H1 (cell line): Measurements from ENCODE around the gene DENND2D. TPM values are rescaled to one million over a fixed set of nuclear protein-coding genes. Genes with fewer than 3 reads are reported as not detected.

Experiments
- CTCF ChIA-PET: fragments of 300-600 bp; sonication (Branson Sonifier 250); formaldehyde crosslinking; loops from one replicate; lab custom pipeline; 2021; ENCODE audit not compliant: partially characterized antibody; lab: Charles Lee
- POLR2A ChIA-PET: fragments of 300-600 bp; sonication (Branson Sonifier 250); formaldehyde crosslinking; loops from one replicate; lab custom pipeline; 2021; ENCODE audit warnings: inconsistent platforms; ENCODE audit not compliant: partially characterized antibody; lab: Charles Lee
- DNase-seq, 2 experiments: peaks; one replicate each; pipeline versions ENCODE4 v3.0.0 to v3.0.0-alpha.2; 2010 to 2022; ENCODE audit warnings: low spot score in 2 of 2, low read depth in 1 of 2, mixed read lengths in 1 of 2
- FAIRE-seq: peaks from 2 replicates; lab custom pipeline; 2011; peaks lifted over from hg19 to GRCh38; lab: Jason Lieb, UNC
- H2AFZ ChIP-seq: 2 replicates; pipeline ENCODE4 v1.8.1; 2012; ENCODE audit warnings: low read length, inconsistent platforms
- H2AK5ac ChIP-seq: 2 replicates; pipeline ENCODE4 v1.6.1; 2013; ENCODE audit warnings: low read depth, low read length
- H2BK120ac ChIP-seq: replicated peaks from 2 replicates; pipeline ENCODE3; 2013; ENCODE audit warnings: low read depth, low read length, inconsistent platforms
- H2BK12ac ChIP-seq: 2 replicates; pipeline ENCODE4 v1.6.1; 2013; ENCODE audit warnings: low read depth, low read length
- H2BK15ac ChIP-seq: 2 replicates; pipeline ENCODE4 v1.6.1; 2013; ENCODE audit warnings: low read length
- H2BK20ac ChIP-seq: 2 replicates; pipeline ENCODE4 v1.6.1; 2013; ENCODE audit warnings: low read length
- H2BK5ac ChIP-seq: 2 replicates; pipeline ENCODE4 v1.6.1; 2013; ENCODE audit warnings: low read depth, low read length
- H3K14ac ChIP-seq: 2 replicates; pipeline ENCODE4 v1.6.1; 2013; ENCODE audit warnings: inconsistent platforms; ENCODE audit not compliant: insufficient read length
- H3K18ac ChIP-seq: 2 replicates; pipeline ENCODE4 v1.6.1; 2013; ENCODE audit warnings: low read length; ENCODE audit errors: extremely low read depth
- H3K23ac ChIP-seq: 2 replicates; pipeline ENCODE4 v1.6.1; 2013; ENCODE audit warnings: inconsistent platforms; ENCODE audit not compliant: insufficient read length
- H3K23me2 ChIP-seq: 2 replicates; pipeline ENCODE4 v1.6.1; 2013; ENCODE audit warnings: low read depth, low read length
- H3K27ac ChIP-seq: 2 replicates; pipeline ENCODE4 v1.6.1; 2011; ENCODE audit warnings: low read depth, low read length, inconsistent platforms
- H3K27me3 ChIP-seq, 4 experiments: replicated peaks in 1 of 4; 1 replicate in 1 of 4; 2 replicates in 3 of 4; pipeline versions ENCODE4 v1.6.1 to v1.8.1; 2011 to 2013; ENCODE audit warnings: low read length in 3 of 4, mild to moderate bottlenecking in 3 of 4, inconsistent platforms in 2 of 4, mixed read lengths in 2 of 4, moderate library complexity in 1 of 4; ENCODE audit not compliant: control insufficient read depth in 3 of 4, insufficient read depth in 3 of 4; ENCODE audit errors: extremely low read depth in 1 of 4
- H3K36me3 ChIP-seq, 4 experiments: 2 replicates each; pipeline versions ENCODE4 v1.6.1 to v1.8.1; 2011 to 2013; ENCODE audit warnings: mild to moderate bottlenecking in 4 of 4, low read length in 3 of 4, moderate library complexity in 2 of 4, control low read depth in 1 of 4, inconsistent platforms in 1 of 4; ENCODE audit not compliant: insufficient read depth in 4 of 4, control insufficient read depth in 2 of 4
- H3K4ac ChIP-seq: replicated peaks from 2 replicates; pipeline ENCODE3; 2013; ENCODE audit warnings: low read length, low read depth, mixed read lengths, inconsistent platforms; ENCODE audit not compliant: insufficient read length
- H3K4me1 ChIP-seq, 4 experiments: replicated peaks in 1 of 4; 1 replicate in 1 of 4; 2 replicates in 3 of 4; pipeline versions ENCODE4 v1.6.1 to v1.8.1; 2011 to 2013; ENCODE audit warnings: low read length in 3 of 4, inconsistent platforms in 2 of 4, mixed read lengths in 1 of 4; ENCODE audit not compliant: insufficient read depth in 4 of 4, control insufficient read depth in 3 of 4
- H3K4me2 ChIP-seq, 2 experiments: 2 replicates each; pipeline versions ENCODE4 v1.6.1 to v1.8.1; 2011 to 2013; ENCODE audit warnings: low read depth in 2 of 2, low read length in 2 of 2, control low read depth in 1 of 2, inconsistent platforms in 1 of 2, mild to moderate bottlenecking in 1 of 2; ENCODE audit not compliant: insufficient read depth in 1 of 2
- H3K4me3 ChIP-seq, 4 experiments: fragments of 200-600, 300-600 bp in 1 of 4; sonication (generic), shearing (Covaris generic), sonication (Bioruptor Twin) in 1 of 4; 2 replicates each; pipeline versions ENCODE4 v1.5.1 to v1.8.1; 2011 to 2016; ENCODE audit warnings: low read length in 4 of 4, low read depth in 3 of 4, control low read depth in 2 of 4, inconsistent platforms in 2 of 4, mild to moderate bottlenecking in 2 of 4, mixed read lengths in 1 of 4, moderate library complexity in 1 of 4; ENCODE audit not compliant: insufficient read depth in 2 of 4; ENCODE audit errors: extremely low read depth in 1 of 4
- H3K56ac ChIP-seq: replicated peaks from 2 replicates; pipeline ENCODE3; 2013; ENCODE audit warnings: low read depth, mild to moderate bottlenecking, mixed read lengths, low read length, inconsistent platforms; ENCODE audit not compliant: insufficient read length
- H3K79me1 ChIP-seq: 2 replicates; pipeline ENCODE4 v1.6.1; 2013; ENCODE audit warnings: low read depth, low read length, control low read depth
- H3K79me2 ChIP-seq, 2 experiments: 2 replicates each; pipeline versions ENCODE4 v1.6.1 to v1.8.1; 2012 to 2013; ENCODE audit warnings: low read length in 2 of 2, mild to moderate bottlenecking in 2 of 2, inconsistent platforms in 1 of 2; ENCODE audit not compliant: insufficient read depth in 2 of 2, control insufficient read depth in 1 of 2
- H3K9ac ChIP-seq, 4 experiments: replicated peaks in 1 of 4; 1 replicate in 1 of 4; 2 replicates in 3 of 4; pipeline versions ENCODE4 v1.6.1 to v1.8.1; 2011 to 2013; ENCODE audit warnings: low read depth in 3 of 4, low read length in 3 of 4, control low read depth in 2 of 4, mild to moderate bottlenecking in 2 of 4, moderate library complexity in 2 of 4, inconsistent platforms in 1 of 4; ENCODE audit errors: extremely low read depth in 1 of 4
- H3K9me3 ChIP-seq, 2 experiments: 2 replicates each; pipeline versions ENCODE4 v1.6.1 to v1.8.1; 2012 to 2013; ENCODE audit warnings: mild to moderate bottlenecking in 2 of 2, moderate library complexity in 2 of 2, control low read depth in 1 of 2, inconsistent platforms in 1 of 2, low read depth in 1 of 2, low read length in 1 of 2, mixed read lengths in 1 of 2; ENCODE audit not compliant: insufficient read depth in 2 of 2
- H4K20me1 ChIP-seq, 2 experiments: replicated peaks in 1 of 2; 2 replicates each; pipeline versions ENCODE3 to v1.8.1; 2011 to 2013; ENCODE audit warnings: inconsistent platforms in 2 of 2, low read length in 2 of 2, mild to moderate bottlenecking in 1 of 2; ENCODE audit not compliant: insufficient read depth in 2 of 2, control insufficient read depth in 1 of 2
- H4K5ac ChIP-seq: 2 replicates; pipeline ENCODE4 v1.6.1; 2013; ENCODE audit warnings: low read length, low read depth, mixed read lengths, inconsistent platforms; ENCODE audit not compliant: insufficient read length
- H4K8ac ChIP-seq: 2 replicates; pipeline ENCODE4 v1.8.0; 2013; ENCODE audit warnings: mild to moderate bottlenecking, moderate library complexity, low read length, inconsistent platforms; ENCODE audit not compliant: insufficient read depth; ENCODE audit errors: extremely low read depth
- H4K91ac ChIP-seq: replicated peaks from 2 replicates; pipeline ENCODE3; 2013; ENCODE audit warnings: low read length, mixed read lengths, inconsistent platforms; ENCODE audit not compliant: insufficient read length
- CBX5 ChIP-seq: fragments of 300-800, 300-1000 bp; sonication (generic); IDR thresholded peaks from 2 replicates; pipeline ENCODE4 v1.7.1; 2016; ENCODE audit warnings: antibody characterized with exemption, low read length, low read depth
- CHD1 ChIP-seq: IDR thresholded peaks from 2 replicates; pipeline ENCODE4 v1.6.1; 2012; ENCODE audit warnings: low read depth, low read length, improper control_type of control experiment
- CREB1 ChIP-seq: IDR thresholded peaks from 2 replicates; pipeline ENCODE4 v1.6.1; 2012; ENCODE audit warnings: inconsistent platforms
- EGR1 ChIP-seq: IDR thresholded peaks from 2 replicates; pipeline ENCODE4 v1.6.1; 2011; ENCODE audit warnings: low read depth, low read length, borderline replicate concordance
- HDAC2 ChIP-seq, 2 experiments: fragments of 300-600 bp in 1 of 2; sonication (generic) in 1 of 2; IDR thresholded peaks; 2 replicates each; pipeline ENCODE4 v1.6.1; 2011 to 2012; ENCODE audit warnings: low read depth in 2 of 2, low read length in 2 of 2, mild to moderate bottlenecking in 2 of 2, moderate library complexity in 2 of 2, borderline replicate concordance in 1 of 2, inconsistent platforms in 1 of 2
- JUN ChIP-seq: IDR thresholded peaks from 2 replicates; pipeline ENCODE4 v1.6.1; 2011; ENCODE audit warnings: low read depth, mild to moderate bottlenecking, improper control_type of control experiment, low read length
- RFX5 ChIP-seq: IDR thresholded peaks from 2 replicates; pipeline ENCODE4 v1.6.1; 2011; ENCODE audit warnings: low read depth, low read length, improper control_type of control experiment, borderline replicate concordance
- RNF2 ChIP-seq: fragments of 200-900, 300-1000 bp; sonication (generic); IDR thresholded peaks from 2 replicates; pipeline ENCODE4 v1.7.1; 2016; ENCODE audit warnings: borderline replicate concordance, low read depth, mild to moderate bottlenecking, antibody characterized with exemption, low read length; ENCODE audit not compliant: poor library complexity, severe bottlenecking; ENCODE audit errors: missing control alignments
- RXRA ChIP-seq: IDR thresholded peaks from 2 replicates; pipeline ENCODE4 v1.6.1; 2011; ENCODE audit warnings: low read depth, mild to moderate bottlenecking, low read length, moderate library complexity; ENCODE audit not compliant: insufficient read depth
- SIRT6 ChIP-seq: IDR thresholded peaks from one replicate; pipeline ENCODE4 v1.7.1; 2012; ENCODE audit warnings: low read length, inconsistent platforms
- SUZ12 ChIP-seq: fragments of 200-600 bp; sonication (generic); IDR thresholded peaks from 2 replicates; pipeline ENCODE4 v1.6.1; 2012; ENCODE audit warnings: mild to moderate bottlenecking, inconsistent platforms, low read length, moderate library complexity, mixed read lengths
- TEAD4 ChIP-seq: IDR thresholded peaks from 2 replicates; pipeline ENCODE4 v1.6.1; 2012; ENCODE audit warnings: low read depth, low read length, inconsistent platforms, mixed read lengths
- YY1 ChIP-seq: IDR thresholded peaks from 2 replicates; pipeline ENCODE4 v1.6.1; 2011; ENCODE audit warnings: low read depth, mild to moderate bottlenecking, low read length
- WGBS, 2 experiments: shearing (Covaris generic) in 1 of 2; methylation state at CpG; one replicate each; pipeline versions ENCODE4 v1.1.6 to v1.1.7; 2013 to 2015; ENCODE audit warnings: low lambda C conversion rate in 2 of 2, mixed read lengths in 2 of 2, inconsistent platforms in 1 of 2, low coverage in 1 of 2, missing lambda C conversion rate in 1 of 2; ENCODE audit not compliant: insufficient replicate concordance in 2 of 2, insufficient coverage in 1 of 2, insufficient read length in 1 of 2; ENCODE audit errors: extremely low coverage in 1 of 2, missing lambda C conversion rate in 1 of 2; 5-methylcytosine and 5-hydroxymethylcytosine counted together
- polyA plus RNA-seq, 7 experiments: library from polyadenylated mRNA; depleted of rRNA in 3 of 7; stranded (reverse) in 5 of 7; unstranded in 2 of 7; fragments of >200 nt in 5 of 7; fragments of 200-250 nt in 2 of 7; gene quantifications; 1 replicate in 5 of 7; 2 replicates in 1 of 7; 4 replicates in 1 of 7; pipeline versions ENCODE4 v1.2.1 to v1.2.3, GENCODE V29; 2011 to 2013; ENCODE audit warnings: missing spikeins in 2 of 7, mixed read lengths in 2 of 7
- total RNA-seq: library from RNA; stranded (reverse); fragmentation: NEBNext Ultra II Directional; extraction: Animal tissue kit (Norgen Biotek cat#: 25700); gene quantifications from 2 replicates; pipeline ENCODE4 v1.2.1, GENCODE V29; 2021

DENND2D gene
- total and polyA plus RNA-seq, 2 of the 8 experiments (the other 6 are each of a cell fraction or from before 2014, with no cell fraction given): 0.58 to 1.6 TPM

DNA sequence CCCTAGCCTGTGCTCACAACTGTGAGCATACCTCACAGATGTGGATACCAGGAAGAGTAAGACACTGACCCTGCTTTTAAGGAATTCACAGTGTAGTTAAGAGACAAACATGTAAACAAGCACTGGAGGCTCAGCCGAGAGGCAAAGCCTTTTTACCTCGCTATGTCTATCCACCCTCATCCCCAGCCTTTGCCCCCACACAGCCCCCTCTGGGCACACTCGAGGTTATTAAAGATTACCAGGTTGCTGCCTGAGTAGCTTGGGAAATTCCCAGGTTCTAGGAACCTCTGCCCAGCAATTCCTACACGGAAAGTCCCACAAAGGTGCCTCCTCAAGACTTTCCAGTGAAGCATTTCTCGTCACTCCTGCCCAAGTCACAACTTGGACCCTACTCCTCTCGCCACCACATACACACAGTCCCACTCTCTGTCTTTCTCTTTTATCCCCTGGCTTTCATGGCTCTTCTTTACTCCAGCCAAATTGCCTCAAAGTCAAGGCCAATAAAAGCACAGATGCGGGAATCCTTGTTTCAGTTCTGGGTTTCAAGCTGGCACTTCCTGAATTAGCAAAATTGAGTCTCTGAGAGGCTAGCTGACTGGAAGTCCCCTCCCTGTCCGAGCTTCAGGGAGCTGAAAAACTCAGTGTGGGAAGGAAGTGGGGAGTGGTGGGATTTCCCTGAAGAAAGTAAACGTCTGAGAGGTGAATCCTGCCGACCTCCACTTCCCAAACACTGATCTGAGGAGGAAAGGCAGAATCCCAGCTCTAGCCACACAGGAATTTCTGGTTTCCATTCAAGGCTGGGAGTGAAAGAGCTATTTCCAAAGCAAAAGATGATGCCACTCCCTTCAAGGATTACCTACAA is 7.6 kb downstream of the DENND2D start:
- no peak overlapping the region for H2BK12ac ChIP-seq
- no peaks in the 10 kb centered on the region for H3K4me1 ChIP-seq
- no peak overlapping the region for H2BK20ac ChIP-seq
- peaks cover 0 to 2% (median 0%) of the 10 kb centered on the region in 4 experiments; a peak in 1 of 8 replicates for H3K36me3 ChIP-seq
- H3K14ac ChIP-seq: no peak overlapping the region
- POLR2A ChIA-PET: no interaction called here
- no peak overlapping the region for H2BK120ac ChIP-seq
- H3K23me2 ChIP-seq: no peaks in the 10 kb centered on the region
- no peak overlapping the region for H3K18ac ChIP-seq
- 83% methylated on average over 10 of the region's 10 CpGs; no CpG with 5 or more reads in 1 of the 2 experiments for WGBS, 2 experiments
- H3K9me3 ChIP-seq: no peaks in the 10 kb centered on the region
- CTCF ChIA-PET: interaction anchor here (1.2 to 1.4 kb wide), 2 partner anchors 26 to 38 kb away, joined by 3 to 4 read pairs; no protein-coding TSS in a partner anchor
- H3K9ac ChIP-seq: no peak overlapping the region
- no peaks in the 10 kb centered on the region for H3K79me1 ChIP-seq
- no peaks in the 10 kb centered on the region for H3K79me2 ChIP-seq
- no peak overlapping the region for H3K56ac ChIP-seq
- H4K5ac ChIP-seq: no peak overlapping the region
- H2AK5ac ChIP-seq: no peak overlapping the region
- no peak overlapping the region for H3K4ac ChIP-seq
- H3K27ac ChIP-seq: no peak overlapping the region
- H3K27me3 ChIP-seq: peaks cover 0 to 1% (median 0%) of the 10 kb centered on the region in 4 experiments; a peak in 1 of 7 replicates
- no peak overlapping the region for H3K23ac ChIP-seq
- H2BK5ac ChIP-seq: no peak overlapping the region
- no peak overlapping the region for H4K91ac ChIP-seq
- FAIRE-seq (no peak), DNase-seq (no peak)
- no peak overlapping the region for H3K4me3 ChIP-seq
- no peak overlapping the region for H3K4me2 ChIP-seq
- no peaks in the 10 kb centered on the region for H4K20me1 ChIP-seq
- H2AFZ ChIP-seq: no peak overlapping the region
- no peak overlapping the region for H2BK15ac ChIP-seq
- H4K8ac ChIP-seq: no peak overlapping the region
- no peak for TF ChIP-seq SUZ12
- TF ChIP-seq SIRT6: no peak
- no peak for TF ChIP-seq JUN
- no peak for TF ChIP-seq RNF2
- no peak for TF ChIP-seq RFX5
- TF ChIP-seq HDAC2 (IDR thresholded peaks at IDR 0.05; ENCODE audit: borderline replicate concordance in 1 of 2, low read depth in 2 of 2, low read length in 2 of 2): no peak
- TF ChIP-seq RXRA: no peak
- no peak for TF ChIP-seq EGR1
- no peak for TF ChIP-seq CREB1
- TF ChIP-seq TEAD4: no peak
- no peak for TF ChIP-seq CBX5
- no peak for TF ChIP-seq CHD1
- no peak for TF ChIP-seq YY1
